ENCODE results near the gene PARP9.

Gene PARP9

DNA sequence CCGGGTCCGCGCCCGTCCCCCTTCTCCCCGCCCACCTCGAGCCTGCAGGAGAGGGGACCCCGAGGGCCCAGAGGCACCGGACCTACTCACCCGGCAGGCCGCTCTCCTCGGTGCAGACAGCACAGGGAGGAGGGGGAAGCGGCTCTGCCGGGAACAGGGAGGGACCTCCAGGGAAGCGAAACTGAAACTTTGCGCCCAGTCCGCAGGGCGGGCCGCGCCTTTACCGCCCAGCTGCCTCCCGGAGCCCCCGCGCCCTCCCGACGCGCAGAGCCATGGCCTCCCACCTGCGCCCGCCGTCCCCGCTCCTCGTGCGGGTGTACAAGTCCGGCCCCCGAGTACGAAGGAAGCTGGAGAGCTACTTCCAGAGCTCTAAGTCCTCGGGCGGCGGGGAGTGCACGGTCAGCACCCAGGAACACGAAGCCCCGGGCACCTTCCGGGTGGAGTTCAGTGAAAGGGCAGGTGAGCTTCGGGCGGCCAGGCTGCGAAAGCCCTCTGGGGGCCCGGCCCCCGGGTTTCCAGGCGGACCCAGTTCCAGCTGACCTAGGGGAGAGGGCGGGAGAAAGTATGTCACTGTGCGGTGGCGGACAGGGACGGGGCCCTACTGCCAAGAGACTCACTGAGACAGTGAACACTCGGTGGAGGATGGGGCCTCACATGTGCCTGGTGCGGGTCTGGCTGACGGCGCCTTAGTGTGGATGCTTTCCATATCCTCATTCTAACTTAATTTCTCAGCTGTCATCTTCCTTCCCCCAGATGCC is at the start of gene PARP9, which contains the start of gene DTX3L:
Gene PARP9 (minus strand): TSS at position 146 of the 758 bp plus-strand sequence. CDS start 4,680 bp downstream, outside the sequence.
Gene DTX3L (plus strand): TSS at position 184 of the 758 bp plus-strand sequence. CDS start 89 bp downstream, at position 273.
- peak; percentile 64 to 86 for DNase-seq

DNA sequence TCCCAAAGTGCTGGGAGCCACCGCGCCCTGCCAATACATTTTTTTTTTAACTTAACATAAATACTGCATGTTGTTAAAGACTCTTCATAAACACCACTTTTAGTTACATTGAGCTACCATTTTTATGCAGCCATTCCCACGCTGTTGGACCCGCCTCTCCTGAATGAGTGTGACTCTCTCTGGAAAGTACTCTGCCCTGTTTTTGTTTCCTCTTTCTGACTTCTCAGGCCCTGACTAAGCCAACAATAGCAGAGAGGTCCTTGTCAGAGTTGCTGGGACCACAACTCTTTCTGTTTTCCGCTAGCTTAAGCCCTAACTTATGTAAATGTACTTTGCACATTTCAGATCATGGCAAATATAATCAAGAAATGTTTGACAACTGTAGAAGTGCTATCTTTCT is 48.6 kb upstream of the PARP9 start:
- no peak for DNase-seq

DNA sequence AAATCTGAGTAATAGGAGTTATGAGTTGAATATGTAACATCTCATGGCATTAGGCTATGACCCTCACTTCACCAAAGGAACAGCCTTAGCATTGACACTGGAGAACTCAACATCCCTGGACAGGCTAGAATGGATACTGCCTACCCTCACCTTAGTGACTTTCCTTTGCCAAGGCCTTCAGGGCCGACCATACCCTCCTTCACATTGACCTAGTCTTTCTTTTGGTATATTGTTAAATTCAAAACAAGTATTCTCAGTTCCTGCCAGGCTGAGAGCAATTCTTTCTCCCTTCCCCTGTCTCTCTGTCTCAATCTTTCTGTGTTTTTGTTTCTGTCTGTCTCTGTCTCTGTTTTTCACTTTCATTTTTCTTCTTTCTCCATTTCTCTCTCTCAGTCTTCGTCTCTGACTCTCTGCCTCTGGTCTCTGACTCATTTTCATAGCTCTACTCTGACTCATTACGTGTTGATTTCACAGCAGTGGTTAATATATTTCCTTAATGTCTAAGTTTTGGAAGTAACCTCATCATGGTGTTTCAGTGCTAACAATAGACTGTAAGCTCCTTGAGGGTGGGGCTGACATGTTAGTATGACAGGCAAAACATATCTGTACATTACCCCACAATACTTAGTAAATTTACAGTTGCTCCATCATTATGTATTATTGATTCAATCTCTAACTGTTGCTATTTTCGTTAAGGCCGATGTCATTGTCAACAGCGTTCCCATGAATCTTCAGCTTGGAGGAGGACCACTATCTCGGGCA is 45.9 kb upstream of the PARP9 start:
- DNase-seq: no peak

DNA sequence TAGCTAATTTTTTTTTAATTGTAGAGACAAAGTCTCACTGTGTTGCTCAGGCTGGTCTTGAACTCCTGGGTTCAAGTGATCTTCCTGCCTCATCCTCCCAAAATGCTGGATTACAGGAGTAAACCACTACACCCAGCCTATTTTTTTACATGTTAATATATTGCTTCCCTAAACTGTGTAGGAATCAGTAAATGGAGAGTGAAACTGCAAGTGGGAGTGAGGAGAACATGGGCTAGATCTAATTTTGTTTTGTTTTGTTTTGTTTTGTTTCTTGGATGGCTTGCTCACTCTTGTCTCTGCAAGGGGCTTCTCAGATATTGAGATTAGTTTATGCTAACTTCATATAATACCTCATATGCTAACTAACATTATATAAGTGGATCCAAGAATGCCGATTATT is 44.8 kb upstream of the PARP9 start:
- DNase-seq: no peak

DNA sequence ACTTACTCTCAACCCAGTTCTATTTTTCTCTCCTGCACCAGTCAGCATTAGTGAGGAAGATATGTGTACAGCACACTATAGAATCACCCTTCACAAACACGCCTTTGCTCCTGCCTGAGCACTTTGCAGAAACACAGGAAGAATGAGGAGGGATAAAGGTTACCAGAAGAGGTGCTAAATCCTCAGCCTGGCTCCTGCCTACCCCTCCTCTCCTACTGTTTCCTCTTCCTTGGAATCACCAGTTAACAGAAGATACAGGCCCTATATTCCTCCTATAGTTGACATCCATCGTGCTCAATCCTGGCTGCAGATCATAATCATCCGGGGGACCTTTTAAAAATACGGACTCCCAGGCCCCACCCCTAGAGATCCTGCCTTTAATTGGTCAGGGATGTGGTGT is 42.2 kb upstream of the PARP9 start:
- no peak for DNase-seq

DNA sequence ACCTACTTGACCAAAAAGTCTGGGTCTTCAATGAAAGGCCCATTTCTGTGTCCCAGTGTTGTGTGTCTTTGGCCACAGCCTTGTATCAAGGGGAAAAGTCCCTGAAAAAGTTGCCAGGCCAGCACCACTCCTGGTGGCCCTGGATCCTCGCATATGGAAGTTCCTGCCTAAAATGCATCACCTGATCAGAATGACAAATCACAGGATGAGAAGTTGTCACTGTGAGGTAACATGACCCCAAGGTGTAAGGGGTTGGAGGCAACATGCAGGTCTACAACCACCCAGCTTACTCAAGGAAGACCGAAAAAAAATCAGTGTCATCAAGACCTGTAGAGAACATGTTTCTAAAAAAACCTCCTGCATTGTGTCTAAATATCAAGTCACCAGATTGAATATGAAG is 39.0 kb upstream of the PARP9 start:
- no peak for DNase-seq

DNA sequence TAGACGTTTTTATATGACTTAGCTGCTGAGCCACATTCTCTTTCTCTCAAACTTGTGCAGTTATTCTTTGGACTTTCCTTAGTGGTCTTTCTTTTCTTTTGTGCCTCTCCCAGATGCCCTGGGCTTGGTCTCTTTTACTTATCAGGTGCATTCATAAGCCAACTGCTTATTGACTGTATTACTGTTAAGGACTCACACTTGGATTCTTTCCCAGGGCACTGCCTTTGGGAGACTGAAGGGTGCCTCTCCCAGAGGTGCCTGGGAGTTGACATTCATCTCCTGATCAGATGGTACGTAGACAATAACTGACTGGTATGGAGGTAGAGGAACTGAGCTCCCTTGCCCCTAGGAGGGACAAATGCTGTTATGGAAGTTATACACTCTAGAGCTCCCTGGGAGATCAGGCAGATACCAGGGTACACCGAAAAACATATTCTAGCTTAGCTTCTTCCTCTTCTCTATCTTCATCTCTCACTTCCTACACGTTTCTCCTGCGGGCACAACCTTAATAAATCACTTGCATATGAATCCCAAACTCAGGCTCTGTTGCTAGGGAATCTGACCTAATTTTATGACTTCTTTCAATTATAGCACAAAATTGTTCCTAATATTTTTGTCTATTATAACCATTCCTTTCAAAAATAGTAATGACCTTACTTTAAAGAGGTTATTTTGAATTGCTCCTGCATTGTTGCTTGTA is 38.1 kb upstream of the PARP9 start:
- no peak for DNase-seq

DNA sequence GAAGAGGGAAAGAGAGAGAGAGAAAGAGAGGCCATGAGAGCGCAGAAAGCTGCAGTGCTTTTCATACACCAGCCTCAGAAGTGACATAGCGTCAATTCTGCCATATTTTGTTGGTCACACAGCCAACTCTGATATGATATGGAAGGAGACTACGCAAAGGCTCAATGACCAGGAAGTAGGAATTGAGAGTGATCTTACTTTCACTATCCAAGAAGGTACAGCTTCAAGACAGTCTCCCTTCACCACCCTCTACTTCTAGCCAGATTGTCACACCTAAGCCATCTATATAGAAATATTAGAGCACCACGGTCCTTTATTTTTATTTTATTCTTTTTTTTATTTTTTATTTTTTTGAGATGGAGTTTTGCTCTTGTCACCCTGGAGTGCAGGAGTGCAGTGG is 34.5 kb upstream of the PARP9 start:
- no peak for DNase-seq

DNA sequence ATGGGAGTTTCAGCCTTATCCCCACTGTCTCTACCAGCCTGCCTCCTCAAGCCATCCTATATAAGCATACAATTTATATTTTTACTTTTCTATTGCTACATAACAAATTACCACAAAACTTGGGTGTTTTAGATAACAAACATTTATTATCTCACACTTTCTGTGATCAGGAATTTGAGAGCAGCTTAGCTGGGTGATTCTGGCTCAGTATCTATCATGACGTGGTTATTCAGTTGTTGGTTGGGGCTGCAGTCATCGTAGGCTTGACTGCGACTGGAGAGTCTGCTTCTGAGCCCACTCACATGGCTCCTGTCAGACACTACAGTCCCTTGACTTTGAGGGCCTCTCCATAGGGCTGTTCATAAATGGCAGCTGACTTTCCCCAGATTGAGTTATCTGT is 34.1 kb upstream of the PARP9 start:
- no peak for DNase-seq

DNA sequence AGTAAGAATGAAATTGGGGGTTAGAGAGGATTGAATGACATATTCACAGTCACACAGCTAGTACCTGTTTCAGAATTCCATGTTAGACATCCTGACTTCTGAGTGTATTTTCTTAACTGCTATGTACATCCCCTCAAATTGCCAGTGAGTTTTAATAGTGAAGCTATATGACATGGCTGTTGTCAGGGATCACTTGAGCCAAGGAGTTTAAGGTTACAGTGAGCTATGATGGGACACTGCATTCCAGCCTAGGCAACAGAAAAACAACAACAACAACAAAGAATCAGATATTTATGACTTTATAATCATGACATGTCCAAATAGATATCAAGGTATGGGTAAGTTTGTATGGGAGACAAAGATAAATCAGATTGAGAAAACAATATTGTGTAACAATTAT is 29.9 kb upstream of the PARP9 start:
- DNase-seq: no peak

DNA sequence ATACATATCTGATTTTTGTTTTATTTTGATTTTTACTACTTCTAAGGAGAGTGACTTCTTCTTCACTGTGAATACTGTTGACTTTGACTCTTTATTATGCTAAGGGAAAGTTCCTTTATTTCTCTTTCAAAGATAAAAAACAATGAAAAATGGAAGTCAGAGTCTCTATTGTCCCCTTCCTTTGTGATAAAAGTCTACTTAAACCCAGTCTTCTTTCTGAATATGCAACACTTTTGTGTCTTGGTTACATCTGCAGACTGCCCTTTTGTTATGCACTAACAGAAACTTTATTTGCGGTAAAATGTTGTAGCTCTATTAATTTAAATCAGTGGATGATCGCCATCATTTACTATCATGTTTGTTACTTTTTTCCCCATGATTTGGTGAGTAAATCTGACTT is 26.5 kb upstream of the PARP9 start:
- DNase-seq: no peak

DNA sequence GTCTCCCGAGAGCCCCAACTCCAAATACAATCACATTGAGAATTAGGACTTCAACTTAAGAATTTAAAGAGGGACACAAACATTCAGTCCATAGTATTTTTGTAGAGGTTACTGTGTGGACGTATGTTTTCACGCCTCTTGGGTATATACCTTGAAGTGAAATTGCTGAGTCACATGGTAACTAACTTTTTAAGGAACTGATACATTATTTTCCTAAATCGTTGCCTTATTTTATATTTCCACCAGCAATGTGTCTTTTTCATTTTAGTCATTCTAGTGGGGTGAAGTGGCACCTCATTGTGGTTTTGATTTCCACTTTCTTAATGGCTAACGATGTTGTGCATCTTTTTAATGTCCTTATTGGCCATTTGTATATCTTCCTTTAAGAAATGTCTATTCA is 25.2 kb upstream of the PARP9 start:
- no peak for DNase-seq

DNA sequence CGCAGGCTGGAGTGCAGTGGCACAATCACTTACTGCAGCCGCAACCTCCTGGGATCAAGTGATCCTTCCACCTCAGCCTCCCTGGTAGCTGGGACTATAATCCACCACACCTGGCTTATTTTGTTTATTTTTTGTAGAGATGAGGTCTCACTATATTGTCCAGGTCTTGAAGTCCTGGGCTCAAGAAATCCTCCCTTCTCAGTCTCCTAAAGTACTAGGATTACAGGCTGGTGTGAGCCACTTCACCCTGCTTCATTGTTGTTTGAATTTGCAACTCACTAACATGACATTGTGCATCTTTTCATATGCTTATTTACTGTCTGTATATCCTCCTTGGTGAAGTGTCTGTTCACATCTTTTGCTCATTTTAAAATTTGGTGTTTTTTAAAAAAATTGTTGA is 23.5 kb upstream of the PARP9 start:
- no peak for DNase-seq

DNA sequence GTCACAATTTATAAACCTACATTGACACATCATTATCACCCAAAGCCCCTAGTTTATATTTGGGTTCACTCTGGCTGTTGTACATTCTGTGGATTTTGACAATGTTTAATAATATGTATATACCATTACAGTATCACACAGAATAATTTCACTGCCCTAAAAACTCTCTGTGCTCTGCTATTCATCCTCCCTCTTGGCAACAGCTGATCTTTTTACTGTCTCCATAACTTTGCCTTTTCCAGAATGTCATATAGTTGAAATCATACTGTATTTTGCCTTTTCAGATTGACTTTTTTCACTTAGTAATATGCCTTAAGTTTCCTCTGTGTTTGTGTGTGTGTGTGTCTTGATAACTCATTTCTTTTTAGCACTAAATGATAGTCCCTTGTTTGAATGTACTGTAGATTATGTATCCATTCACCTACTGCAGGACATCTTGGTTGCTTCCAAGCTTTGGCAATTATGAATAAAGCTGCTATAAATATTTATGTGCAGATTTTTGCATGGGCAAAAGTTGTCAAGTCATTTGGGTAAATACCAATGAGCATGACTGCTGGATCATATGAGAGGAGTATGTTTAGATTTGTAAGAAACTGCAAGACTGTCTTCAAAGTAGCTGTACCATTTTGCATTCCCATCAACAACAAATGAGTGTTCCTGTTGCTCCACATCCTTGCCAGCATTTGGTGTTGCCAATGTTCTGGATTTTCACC is 22.8 kb upstream of the PARP9 start:
- DNase-seq: no peak

DNA sequence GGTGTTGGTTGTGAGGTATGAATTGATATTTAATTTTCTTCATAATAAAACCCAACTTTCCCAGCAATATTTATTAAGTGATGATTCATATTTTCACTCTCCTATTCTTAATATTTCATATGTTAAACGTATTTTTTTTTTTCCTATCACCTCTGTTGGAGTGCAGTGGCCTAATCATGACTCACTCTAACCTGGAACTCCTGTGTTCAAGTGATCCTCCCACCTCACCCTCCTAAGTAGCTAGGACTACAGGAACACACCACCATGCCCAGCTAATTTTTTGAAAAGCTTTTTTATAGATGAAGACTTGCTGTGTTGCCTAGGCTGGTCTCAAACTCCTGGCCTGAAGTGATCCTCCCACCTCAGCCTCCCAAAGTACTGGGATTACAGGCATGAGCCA is 22.0 kb upstream of the PARP9 start:
- DNase-seq: no peak

DNA sequence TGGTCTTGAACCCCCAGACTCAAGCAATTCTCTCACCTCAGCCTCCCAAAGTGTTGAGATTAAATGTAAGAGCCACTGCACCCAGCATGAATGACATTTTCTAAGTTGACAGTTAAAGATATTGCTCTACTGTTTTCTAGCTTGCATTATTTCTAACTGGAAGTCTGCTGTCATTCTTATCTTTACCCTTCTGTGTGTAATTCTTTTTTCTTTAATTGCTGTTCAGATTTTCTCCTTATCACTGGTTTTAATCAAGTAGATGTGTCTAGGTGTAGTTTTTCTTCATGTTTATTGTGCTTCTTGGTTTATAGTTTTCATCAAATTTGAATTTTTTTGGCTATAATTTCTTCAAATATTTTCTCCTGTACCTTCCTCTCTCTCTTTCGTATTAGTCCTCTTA is 18.3 kb upstream of the PARP9 start:
- DNase-seq: no peak

DNA sequence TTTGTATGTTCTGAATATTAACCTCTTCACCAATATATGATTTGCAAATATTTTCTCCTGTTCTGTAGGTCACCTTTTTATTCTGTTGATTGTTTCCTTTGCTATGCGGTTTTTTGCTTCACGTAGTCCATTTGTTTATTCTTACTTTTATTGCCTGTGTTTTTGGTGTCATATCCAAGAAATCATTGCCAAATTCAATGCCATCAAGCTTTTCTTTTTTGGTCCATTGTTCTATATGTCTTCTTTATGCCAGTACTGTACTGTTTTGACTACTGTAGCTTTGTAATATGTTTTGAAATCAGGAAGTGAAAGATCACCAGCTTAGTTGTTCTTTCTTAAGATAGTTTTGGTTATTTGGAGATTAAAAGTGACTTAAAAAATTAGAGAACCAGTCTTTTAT is 17.5 kb upstream of the PARP9 start:
- no peak for DNase-seq

DNA sequence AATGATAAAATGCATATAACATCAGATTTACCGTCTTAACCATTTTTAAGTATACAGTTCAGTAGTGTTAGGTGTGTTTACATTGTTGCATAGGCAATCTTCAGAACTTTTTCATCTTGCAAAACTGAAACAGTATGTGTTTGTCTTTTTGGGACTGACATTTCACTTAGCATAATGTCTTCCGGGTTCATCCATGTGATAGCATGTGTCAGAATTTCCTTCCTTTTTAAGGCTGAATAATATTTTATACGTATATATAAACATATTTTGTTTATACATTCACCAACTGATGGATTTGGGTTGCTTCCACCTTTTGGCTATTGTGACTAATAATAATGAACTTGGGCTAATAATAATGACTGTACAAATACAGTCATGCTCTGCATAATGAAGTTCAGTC is 16.4 kb upstream of the PARP9 start:
- no peak for DNase-seq

DNA sequence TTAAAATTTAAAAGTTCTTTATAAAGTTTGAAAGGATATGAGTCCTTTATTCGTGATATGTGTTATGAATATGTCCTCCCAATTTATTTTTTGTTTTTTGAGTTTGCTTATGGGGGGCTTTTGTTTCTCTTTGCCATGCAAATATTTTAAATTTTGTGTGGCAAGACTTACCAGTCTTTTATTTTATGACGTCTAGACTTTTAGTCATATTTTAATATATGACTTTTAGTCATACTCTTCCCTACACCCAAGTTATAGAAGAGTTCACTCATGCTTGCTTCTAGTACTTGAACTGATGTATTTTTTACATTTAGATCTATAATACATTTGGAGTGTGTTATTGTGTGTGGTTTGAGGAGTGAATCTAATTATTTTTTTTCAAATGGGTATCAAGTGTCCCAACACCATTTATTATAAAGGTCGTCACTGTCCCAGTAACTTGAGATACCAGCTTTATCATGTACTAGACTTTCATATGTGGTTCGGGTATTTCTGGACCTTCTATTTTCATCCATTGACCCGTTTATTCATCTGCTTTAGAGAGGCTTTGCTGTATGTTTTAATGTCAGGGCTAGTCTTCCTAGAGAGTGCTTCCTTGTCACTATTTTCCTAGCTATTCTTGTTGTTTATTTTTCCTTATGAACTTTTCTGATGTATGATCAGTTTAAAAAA is 14.1 kb upstream of the PARP9 start:
- DNase-seq: no peak

DNA sequence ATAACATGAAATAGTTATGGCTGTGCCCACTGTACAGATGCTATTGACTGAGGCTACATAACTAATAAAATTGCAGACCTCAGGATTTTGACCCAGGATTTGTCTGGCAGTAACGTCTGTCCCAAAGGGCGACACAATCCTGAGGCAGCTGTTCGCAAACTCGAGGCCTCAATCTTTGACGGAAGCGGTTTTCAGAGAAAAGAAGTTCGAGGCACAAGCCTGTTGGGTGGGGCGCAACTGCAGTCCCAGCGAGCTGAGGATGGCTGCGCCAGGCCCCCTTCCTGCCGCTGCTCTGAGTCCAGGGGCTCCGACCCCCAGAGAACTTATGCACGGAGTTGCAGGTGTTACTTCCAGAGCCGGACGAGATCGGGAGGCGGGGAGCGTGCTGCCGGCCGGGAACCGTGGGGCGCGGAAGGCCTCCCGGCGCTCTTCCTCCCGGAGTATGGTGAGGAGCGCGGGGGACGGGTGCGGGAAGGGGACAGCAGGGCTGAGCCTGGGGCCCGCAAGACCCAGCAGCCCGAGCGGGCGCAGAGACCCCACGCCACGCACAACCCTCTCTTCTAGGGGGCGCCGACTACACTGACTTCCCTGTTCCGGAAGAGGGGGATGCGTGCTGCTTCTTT is 13.4 kb upstream of the PARP9 start, which contains the start of gene PARP15:
Gene PARP15 (plus strand): TSS at position 242 of the 623 bp plus-strand sequence. CDS start 18 bp downstream, at position 260.
- no peak for DNase-seq

DNA sequence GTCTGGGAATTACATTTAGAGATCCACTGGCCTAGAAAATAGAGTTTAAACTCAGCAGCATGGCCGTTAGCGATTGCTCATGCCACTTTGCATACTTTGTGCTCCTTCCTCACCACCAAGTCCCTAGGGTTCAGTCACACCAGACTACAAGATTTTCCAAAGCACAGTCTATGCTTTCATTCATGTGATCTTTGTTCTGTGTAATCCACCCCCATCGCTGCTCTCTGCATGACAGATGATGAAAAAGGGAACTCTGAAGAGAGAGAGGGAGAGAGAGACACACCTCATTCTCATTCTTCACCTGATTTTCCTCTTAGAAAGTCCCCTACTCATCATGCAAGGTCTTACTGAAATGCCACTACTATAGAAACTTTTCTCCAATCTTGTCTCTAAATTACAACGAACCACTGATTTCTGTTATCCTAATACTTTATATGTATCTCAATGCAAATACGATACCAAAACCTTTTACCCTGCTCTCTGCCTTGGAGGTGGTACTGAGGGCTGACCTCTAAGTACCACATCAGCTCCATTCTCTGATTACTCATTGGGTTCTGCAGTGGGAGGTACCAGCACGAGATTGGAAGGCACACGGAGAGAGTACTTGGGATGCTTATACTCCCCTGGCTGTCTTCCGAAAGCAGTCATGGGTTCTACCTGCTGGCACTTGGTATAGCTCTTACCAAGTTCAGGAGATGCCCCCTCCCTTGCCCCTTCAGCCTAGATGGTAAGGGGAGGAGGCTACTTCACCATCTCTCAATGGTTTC is 12.3 kb upstream of the PARP9 start:
- DNase-seq: no peak
